HG03175 (cell line): ENCODE measurements around the gene PPIE.

Source experiments
- ATAC-seq: cut with Tn5 transposase; IDR thresholded peaks from one replicate; pipeline ENCODE4 v1.9.1; 2021; ENCODE audit warnings: mild to moderate bottlenecking, moderate library complexity; ENCODE audit not compliant: unreplicated experiment

The PPIE gene

GRCh38 chr1:39800471-39800835 lies 61.8 kb downstream of the PPIE start:
- ATAC-seq: no peak

- ATAC-seq: no peak
These were observed 64.0 kb downstream of the PPIE start for GRCh38 chr1:39802496-39803260.

DNA sequence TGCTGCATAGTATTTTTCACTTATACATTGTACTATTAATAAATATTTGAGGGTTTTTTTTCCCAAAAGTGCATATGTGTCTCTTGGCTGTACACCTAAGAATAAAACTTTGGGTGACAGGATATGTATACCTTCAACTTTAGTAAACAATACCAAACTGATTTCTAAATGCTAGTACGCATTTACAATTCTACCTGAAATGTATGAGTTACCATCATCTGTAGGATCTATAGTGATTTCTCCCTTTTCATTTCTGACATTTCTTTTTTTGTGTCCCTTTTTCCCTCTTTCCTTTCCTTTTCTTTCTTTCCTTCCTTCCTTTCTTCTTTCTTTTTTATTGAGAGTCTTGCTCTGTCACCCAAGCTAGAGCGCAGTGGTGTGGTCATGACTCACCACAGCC lies 66.7 kb downstream of the PPIE start:
- no peak for ATAC-seq

- no peak for ATAC-seq
These were observed 70.3 kb downstream of the PPIE start for GRCh38 chr1:39808784-39809517.

- no peak for ATAC-seq
These were observed 74.2 kb downstream of the PPIE start for GRCh38 chr1:39812913-39813312.
